Loucy (cell line): ENCODE results near the gene IGSF23.

Experiments used
- EZH2phosphoT487 ChIP-seq: fragments of 200-600 bp; IDR thresholded peaks from 2 replicates; pipeline ENCODE4 v1.6.1; 2018; ENCODE audit warnings: antibody characterized with exemption, mild to moderate bottlenecking, moderate library complexity, borderline replicate concordance
- TF ChIP-seq, protein P1 (sequence below): fragments of 200-600 bp; sonication (generic); conservative IDR thresholded peaks from 2 replicates; pipeline ENCODE4 v1.5.1; 2014; ENCODE audit warnings: mild to moderate bottlenecking, antibody characterized with exemption, low read length

DNA sequence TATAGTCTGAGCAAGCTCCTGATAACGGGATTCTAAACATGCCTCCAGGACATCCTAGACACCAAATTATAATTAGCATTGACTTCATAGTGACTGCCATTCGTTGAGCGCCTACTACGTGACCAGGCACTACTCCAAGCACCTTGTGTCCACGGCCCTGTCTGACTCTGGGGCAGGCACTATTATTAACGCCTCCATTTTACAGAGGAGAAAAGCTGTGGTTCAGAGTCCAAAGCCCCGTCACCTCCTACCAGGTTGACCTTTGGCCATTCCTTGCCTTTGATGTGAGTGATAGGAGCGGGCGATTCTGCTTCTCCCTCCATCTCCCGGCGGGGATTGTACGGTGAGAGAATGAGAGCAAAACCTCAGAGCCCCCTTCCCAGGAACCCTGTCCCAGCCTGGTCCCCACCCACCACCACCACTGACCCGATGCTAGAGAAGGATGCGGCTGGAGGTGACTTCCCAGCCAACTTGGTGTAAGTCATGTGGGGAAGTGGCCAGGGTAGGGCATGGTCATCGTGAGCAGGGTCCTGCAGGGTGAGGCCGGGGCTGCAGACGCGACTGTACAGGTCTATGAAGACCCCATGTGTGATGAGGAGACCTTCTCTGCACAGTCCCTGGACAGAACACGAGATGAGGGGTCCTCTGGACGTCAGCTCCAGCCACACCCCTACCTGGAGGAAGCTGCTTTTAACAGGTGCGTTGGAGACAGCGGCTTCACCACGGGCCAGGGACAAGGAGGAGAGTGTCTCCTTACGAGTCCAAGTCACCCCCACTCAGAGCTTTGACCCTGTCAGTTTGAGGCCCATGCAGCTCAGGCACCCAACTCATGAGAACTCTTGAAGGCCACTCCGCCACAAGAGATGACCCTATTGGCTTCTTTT lies at the start of gene IGSF23:
- TF ChIP-seq, protein P1, sequence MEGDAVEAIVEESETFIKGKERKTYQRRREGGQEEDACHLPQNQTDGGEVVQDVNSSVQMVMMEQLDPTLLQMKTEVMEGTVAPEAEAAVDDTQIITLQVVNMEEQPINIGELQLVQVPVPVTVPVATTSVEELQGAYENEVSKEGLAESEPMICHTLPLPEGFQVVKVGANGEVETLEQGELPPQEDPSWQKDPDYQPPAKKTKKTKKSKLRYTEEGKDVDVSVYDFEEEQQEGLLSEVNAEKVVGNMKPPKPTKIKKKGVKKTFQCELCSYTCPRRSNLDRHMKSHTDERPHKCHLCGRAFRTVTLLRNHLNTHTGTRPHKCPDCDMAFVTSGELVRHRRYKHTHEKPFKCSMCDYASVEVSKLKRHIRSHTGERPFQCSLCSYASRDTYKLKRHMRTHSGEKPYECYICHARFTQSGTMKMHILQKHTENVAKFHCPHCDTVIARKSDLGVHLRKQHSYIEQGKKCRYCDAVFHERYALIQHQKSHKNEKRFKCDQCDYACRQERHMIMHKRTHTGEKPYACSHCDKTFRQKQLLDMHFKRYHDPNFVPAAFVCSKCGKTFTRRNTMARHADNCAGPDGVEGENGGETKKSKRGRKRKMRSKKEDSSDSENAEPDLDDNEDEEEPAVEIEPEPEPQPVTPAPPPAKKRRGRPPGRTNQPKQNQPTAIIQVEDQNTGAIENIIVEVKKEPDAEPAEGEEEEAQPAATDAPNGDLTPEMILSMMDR = no peak
- TF ChIP-seq EZH2phosphoT487 = no peak
